ENCODE data around the gene ETV5.

GRCh38 chr3:186096290-186096689 lies 12.6 kb downstream of the ETV5 start:
- TF ChIP-seq CTCF (IDR thresholded peaks at IDR 0.05) (no peak), EZH2 (IDR thresholded peaks at IDR 0.05; ENCODE audit: borderline replicate concordance, insufficient read depth, low read depth, low read length, poor library complexity, severe bottlenecking) (no peak)
